ENCODE data around the gene BABAM2. TPM values are rescaled to one million over a fixed set of nuclear protein-coding genes. Genes with fewer than 3 reads are reported as not detected.

The BABAM2 gene
- total and polyA plus RNA-seq, 10 of the 15 experiments (the other 5 are each of a cell fraction or from before 2014, with no cell fraction given), result 30.7 to 59.9 (median 44.5) TPM

GRCh38 chr2:28172114-28172898 is 281.8 kb downstream of the BABAM2 start:
- RAD21 ChIA-PET (ENCODE audit: unreplicated experiment), result no interaction called here
- intact Hi-C loops (cut with micrococcal nuclease; ENCODE audit: unreplicated experiment), result no loop called here
- WGBS (ENCODE audit: insufficient coverage, insufficient replicate concordance, low lambda C conversion rate, missing lambda C conversion rate), result 82% methylated on average over 9 of the region's 9 CpGs
- Histone ChIP-seq H3K27ac (ENCODE audit: control insufficient read depth, insufficient read depth) (no peak overlapping the region), H3K79me2 (ENCODE audit: control insufficient read depth, insufficient read depth, low read length) (no peaks in the 10 kb centered on the region), H3K27me3 (replicated peaks in 1 of 2; ENCODE audit: control insufficient read depth in 2 of 2, insufficient read depth in 2 of 2, low read length in 1 of 2) (no peaks in the 10 kb centered on the region), H3K36me3 (ENCODE audit: control insufficient read depth in 2 of 2, insufficient read depth in 2 of 2, low read length in 1 of 2) (no peaks in the 10 kb centered on the region), H2AFZ (ENCODE audit: control insufficient read depth, low read depth, low read length) (no peak overlapping the region), H3K4me3 (no peak overlapping the region), H3K9ac (ENCODE audit: control insufficient read depth, insufficient read depth, low read length) (no peak overlapping the region), H3K4me2 (ENCODE audit: control insufficient read depth, insufficient read depth) (no peak overlapping the region), H3K9me3 (replicated peaks; ENCODE audit: control insufficient read depth, insufficient read depth, low read length) (peaks cover 4% of the 10 kb centered on the region; the same call in 2 of the 3 replicates), H4K20me1 (ENCODE audit: control insufficient read depth, insufficient read depth) (no peaks in the 10 kb centered on the region), H3K4me1 (ENCODE audit: control insufficient read depth, insufficient read depth, low read length) (no peaks in the 10 kb centered on the region)
- POLR2A ChIA-PET, result no interaction called here
- no TSS peak for BruUV-seq (replicated peaks)
- FAIRE-seq, result no peak
- SMC1A ChIA-PET (ENCODE audit: uncharacterized antibody, unreplicated experiment), result no interaction called here
- TF ChIP-seq HDAC2 (IDR thresholded peaks at IDR 0.05) (no peak), SPI1 (IDR thresholded peaks at IDR 0.05; ENCODE audit: borderline replicate concordance, insufficient read depth, low read depth, low read length) (no peak), HCFC1 (IDR thresholded peaks at IDR 0.05; ENCODE audit: low read length) (no peak), YY1 (IDR thresholded peaks at IDR 0.05; ENCODE audit: low read depth, low read length) (no peak), MTA3 (IDR thresholded peaks at IDR 0.05; ENCODE audit: borderline replicate concordance, low read length) (no peak), RAD21 (IDR thresholded peaks at IDR 0.05; ENCODE audit: insufficient read depth, low read depth, low read length) (no peak), SRF (IDR thresholded peaks at IDR 0.05; ENCODE audit: low read depth in 2 of 2, low read length in 2 of 2) (no peak), TARDBP (IDR thresholded peaks at IDR 0.05; ENCODE audit: borderline replicate concordance) (no peak), ETV6 (conservative IDR thresholded peaks at IDR 0.05 in 1 of 2, IDR thresholded peaks at IDR 0.05 in 1 of 2; ENCODE audit: borderline replicate concordance in 1 of 2, low read depth in 1 of 2) (no peak), STAT1 (conservative IDR thresholded peaks at IDR 0.05) (no peak), ZBED1 (IDR thresholded peaks at IDR 0.05; ENCODE audit: borderline replicate concordance) (no peak), RUNX3 (IDR thresholded peaks at IDR 0.05; ENCODE audit: low read length) (no peak), NFXL1 (IDR thresholded peaks at IDR 0.05; ENCODE audit: borderline replicate concordance) (no peak), NBN (IDR thresholded peaks at IDR 0.05) (no peak), BMI1 (IDR thresholded peaks at IDR 0.05; ENCODE audit: borderline replicate concordance) (no peak), KAT2A (conservative IDR thresholded peaks at IDR 0.05; ENCODE audit: control insufficient read depth, low read depth, low read length) (no peak), RBBP5 (conservative IDR thresholded peaks at IDR 0.05) (no peak), E4F1 (IDR thresholded peaks at IDR 0.05; ENCODE audit: borderline replicate concordance, partially characterized antibody) (no peak)
- in situ Hi-C loops (cut with MboI), result no loop called here
- no peak for ATAC-seq
- CTCF ChIA-PET, result no interaction called here
- DNase-seq (ENCODE audit: low read depth, low spot score), result no peak
